WTC11 (cell line): ENCODE results near the gene NRDC. TPM values are rescaled to one million over a fixed set of nuclear protein-coding genes. Genes with fewer than 3 reads are reported as not detected.

Experiments
- ATAC-seq: fragments of 200-7000 bp; cut with Tn5 transposase; 2 replicates; pipeline ENCODE4 v1.10.0; 2021; ENCODE audit warnings: mild to moderate bottlenecking, moderate library complexity
- CTCF ChIA-PET: fragments of 300-600 bp; sonication (Branson Sonifier 250); formaldehyde crosslinking; loops from one replicate; lab custom pipeline; 2021; ENCODE audit warnings: antibody characterized with exemption; lab: Charles Lee
- POLR2A ChIA-PET: fragments of 350-600 bp; sonication (Branson Sonifier 250); formaldehyde crosslinking; loops from one replicate; lab custom pipeline; 2021; ENCODE audit warnings: antibody characterized with exemption; lab: Charles Lee
- DNase-seq: peaks from one replicate; pipeline ENCODE4 v3.0.0; 2021; ENCODE audit warnings: low spot score
- H3K27ac Mint-ChIP-seq: 2 replicates; pipeline ENCODE4 v1.8.0; 2021; ENCODE audit warnings: mixed read lengths
- H3K27me3 Mint-ChIP-seq: 2 replicates; pipeline ENCODE4 v1.8.0; 2021; ENCODE audit warnings: low read depth, mild to moderate bottlenecking, moderate library complexity, mixed read lengths
- H3K36me3 Mint-ChIP-seq: 2 replicates; pipeline ENCODE4 v1.8.0; 2021; ENCODE audit warnings: mixed read lengths
- H3K4me1 Mint-ChIP-seq: 2 replicates; pipeline ENCODE4 v1.8.0; 2022; ENCODE audit warnings: mixed read lengths
- H3K4me3 Mint-ChIP-seq: 2 replicates; pipeline ENCODE4 v1.8.0; 2021; ENCODE audit warnings: mild to moderate bottlenecking, moderate library complexity, mixed read lengths
- H3K9me3 Mint-ChIP-seq: 2 replicates; pipeline ENCODE4 v1.8.0; 2021; ENCODE audit warnings: mixed read lengths
- ATF1 ChIP-seq: sonication (generic); formaldehyde crosslinking; IDR thresholded peaks from 2 replicates; pipeline ENCODE4 v1.8.1; 2023; ENCODE audit warnings: mild to moderate bottlenecking, moderate library complexity, missing genetic modification reagents
- CREM ChIP-seq: sonication (generic); formaldehyde crosslinking; IDR thresholded peaks from 2 replicates; pipeline ENCODE4 v1.8.1; 2022; ENCODE audit warnings: mild to moderate bottlenecking, missing genetic modification reagents, moderate library complexity
- IRF2 ChIP-seq: sonication (generic); formaldehyde crosslinking; IDR thresholded peaks from 2 replicates; pipeline ENCODE4 v1.8.0; 2022; ENCODE audit warnings: low read depth, missing genetic modification reagents, borderline replicate concordance
- OVOL2 ChIP-seq: fragments of 250-450 bp; sonication (Bioruptor Pico); IDR thresholded peaks from 2 replicates; pipeline ENCODE4 v1.9.0; 2021; ENCODE audit warnings: mild to moderate bottlenecking, borderline replicate concordance
- ZNF423 ChIP-seq: fragments of 250-450 bp; sonication (Bioruptor Pico); IDR thresholded peaks from 2 replicates; pipeline ENCODE4 v2.1.2; 2022; ENCODE audit warnings: mild to moderate bottlenecking, moderate library complexity
- total RNA-seq: library from RNA; stranded (reverse); gene quantifications from 3 replicates; pipeline ENCODE4 v1.2.3, GENCODE V29; 2021
- TF ChIP-seq, protein P1 (sequence below): sonication (generic); formaldehyde crosslinking; IDR thresholded peaks from 2 replicates; pipeline ENCODE4 v1.8.1; 2023; ENCODE audit warnings: mild to moderate bottlenecking, missing genetic modification reagents, borderline replicate concordance
- TF ChIP-seq, protein P2 (sequence below): sonication (generic); formaldehyde crosslinking; IDR thresholded peaks from 2 replicates; pipeline ENCODE4 v1.8.1; 2022; ENCODE audit warnings: mild to moderate bottlenecking, moderate library complexity, missing genetic modification reagents
- TF ChIP-seq, protein P3 (sequence below): sonication (generic); formaldehyde crosslinking; IDR thresholded peaks from 2 replicates; pipeline ENCODE4 v1.8.1; 2023; ENCODE audit warnings: mild to moderate bottlenecking, moderate library complexity, missing genetic modification reagents
- TF ChIP-seq, protein P4 (sequence below): sonication (generic); formaldehyde crosslinking; IDR thresholded peaks from 2 replicates; pipeline ENCODE4 v1.8.0; 2022; ENCODE audit warnings: mild to moderate bottlenecking, missing genetic modification reagents
- TF ChIP-seq, protein P5 (sequence below): sonication (generic); formaldehyde crosslinking; IDR thresholded peaks from 2 replicates; pipeline ENCODE4 v1.8.0; 2023; ENCODE audit warnings: missing genetic modification reagents, mild to moderate bottlenecking, borderline replicate concordance
- TF ChIP-seq, protein P6 (sequence below): sonication (generic); formaldehyde crosslinking; IDR thresholded peaks from 2 replicates; pipeline ENCODE4 v1.8.0; 2022; ENCODE audit warnings: missing genetic modification reagents

Gene NRDC
- total RNA-seq, 1 experiment from 2014 or later = 201 TPM

DNA sequence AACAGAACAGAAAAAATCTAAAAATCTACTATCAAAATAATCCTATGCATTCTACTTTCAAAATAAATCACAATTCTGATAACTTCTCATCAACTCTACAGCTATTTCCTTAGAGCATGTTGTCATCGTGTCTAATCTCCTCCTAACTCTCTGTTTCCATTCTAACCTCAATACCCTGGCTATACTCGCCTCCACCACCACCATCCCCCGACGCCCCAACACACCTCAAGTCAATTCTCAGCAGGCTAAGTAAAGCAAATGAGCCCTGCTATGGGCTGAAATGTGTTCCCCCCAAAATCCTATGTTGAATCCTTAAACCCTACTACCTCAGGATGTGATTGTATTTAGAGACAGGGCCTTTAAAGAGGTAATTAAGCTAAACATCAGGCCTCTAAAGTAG is 34.6 kb downstream of the NRDC start (continued):
- TF ChIP-seq, protein P1, sequence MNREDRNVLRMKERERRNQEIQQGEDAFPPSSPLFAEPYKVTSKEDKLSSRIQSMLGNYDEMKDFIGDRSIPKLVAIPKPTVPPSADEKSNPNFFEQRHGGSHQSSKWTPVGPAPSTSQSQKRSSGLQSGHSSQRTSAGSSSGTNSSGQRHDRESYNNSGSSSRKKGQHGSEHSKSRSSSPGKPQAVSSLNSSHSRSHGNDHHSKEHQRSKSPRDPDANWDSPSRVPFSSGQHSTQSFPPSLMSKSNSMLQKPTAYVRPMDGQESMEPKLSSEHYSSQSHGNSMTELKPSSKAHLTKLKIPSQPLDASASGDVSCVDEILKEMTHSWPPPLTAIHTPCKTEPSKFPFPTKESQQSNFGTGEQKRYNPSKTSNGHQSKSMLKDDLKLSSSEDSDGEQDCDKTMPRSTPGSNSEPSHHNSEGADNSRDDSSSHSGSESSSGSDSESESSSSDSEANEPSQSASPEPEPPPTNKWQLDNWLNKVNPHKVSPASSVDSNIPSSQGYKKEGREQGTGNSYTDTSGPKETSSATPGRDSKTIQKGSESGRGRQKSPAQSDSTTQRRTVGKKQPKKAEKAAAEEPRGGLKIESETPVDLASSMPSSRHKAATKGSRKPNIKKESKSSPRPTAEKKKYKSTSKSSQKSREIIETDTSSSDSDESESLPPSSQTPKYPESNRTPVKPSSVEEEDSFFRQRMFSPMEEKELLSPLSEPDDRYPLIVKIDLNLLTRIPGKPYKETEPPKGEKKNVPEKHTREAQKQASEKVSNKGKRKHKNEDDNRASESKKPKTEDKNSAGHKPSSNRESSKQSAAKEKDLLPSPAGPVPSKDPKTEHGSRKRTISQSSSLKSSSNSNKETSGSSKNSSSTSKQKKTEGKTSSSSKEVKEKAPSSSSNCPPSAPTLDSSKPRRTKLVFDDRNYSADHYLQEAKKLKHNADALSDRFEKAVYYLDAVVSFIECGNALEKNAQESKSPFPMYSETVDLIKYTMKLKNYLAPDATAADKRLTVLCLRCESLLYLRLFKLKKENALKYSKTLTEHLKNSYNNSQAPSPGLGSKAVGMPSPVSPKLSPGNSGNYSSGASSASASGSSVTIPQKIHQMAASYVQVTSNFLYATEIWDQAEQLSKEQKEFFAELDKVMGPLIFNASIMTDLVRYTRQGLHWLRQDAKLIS = no peak
- TF ChIP-seq ZNF423 (CRISPR knock-in tag) (no peak), OVOL2 (no peak)
- TF ChIP-seq, all 79 proteins: peak for 0

DNA sequence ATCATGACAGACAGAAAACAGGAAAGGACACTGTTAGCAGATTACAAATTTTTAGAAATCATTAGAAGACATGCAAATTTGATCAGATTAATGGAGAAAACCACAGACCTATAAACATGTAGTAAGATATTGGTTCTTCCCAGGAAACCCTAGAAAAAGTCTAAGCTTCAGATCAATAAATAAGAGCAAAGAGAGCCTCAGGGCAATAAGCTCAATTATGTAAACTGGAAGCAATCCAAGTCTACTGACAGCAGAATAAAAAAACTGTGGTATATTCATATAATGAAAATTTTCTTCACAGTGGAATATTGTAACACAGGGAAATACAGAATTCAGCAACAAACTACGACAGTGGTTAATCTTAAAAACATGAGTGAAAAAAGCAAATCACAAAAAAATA is 36.3 kb downstream of the NRDC start:
- no peak for DNase-seq
- POLR2A ChIA-PET = no interaction called here
- TF ChIP-seq, protein P2, sequence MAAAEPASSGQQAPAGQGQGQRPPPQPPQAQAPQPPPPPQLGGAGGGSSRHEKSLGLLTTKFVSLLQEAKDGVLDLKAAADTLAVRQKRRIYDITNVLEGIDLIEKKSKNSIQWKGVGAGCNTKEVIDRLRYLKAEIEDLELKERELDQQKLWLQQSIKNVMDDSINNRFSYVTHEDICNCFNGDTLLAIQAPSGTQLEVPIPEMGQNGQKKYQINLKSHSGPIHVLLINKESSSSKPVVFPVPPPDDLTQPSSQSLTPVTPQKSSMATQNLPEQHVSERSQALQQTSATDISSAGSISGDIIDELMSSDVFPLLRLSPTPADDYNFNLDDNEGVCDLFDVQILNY (CRISPR knock-in tag) = no peak
- TF ChIP-seq, protein P3, sequence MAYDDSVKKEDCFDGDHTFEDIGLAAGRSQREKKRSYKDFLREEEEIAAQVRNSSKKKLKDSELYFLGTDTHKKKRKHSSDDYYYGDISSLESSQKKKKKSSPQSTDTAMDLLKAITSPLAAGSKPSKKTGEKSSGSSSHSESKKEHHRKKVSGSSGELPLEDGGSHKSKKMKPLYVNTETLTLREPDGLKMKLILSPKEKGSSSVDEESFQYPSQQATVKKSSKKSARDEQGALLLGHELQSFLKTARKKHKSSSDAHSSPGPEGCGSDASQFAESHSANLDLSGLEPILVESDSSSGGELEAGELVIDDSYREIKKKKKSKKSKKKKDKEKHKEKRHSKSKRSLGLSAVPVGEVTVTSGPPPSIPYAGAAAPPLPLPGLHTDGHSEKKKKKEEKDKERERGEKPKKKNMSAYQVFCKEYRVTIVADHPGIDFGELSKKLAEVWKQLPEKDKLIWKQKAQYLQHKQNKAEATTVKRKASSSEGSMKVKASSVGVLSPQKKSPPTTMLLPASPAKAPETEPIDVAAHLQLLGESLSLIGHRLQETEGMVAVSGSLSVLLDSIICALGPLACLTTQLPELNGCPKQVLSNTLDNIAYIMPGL (CRISPR knock-in tag) = no peak
- TF ChIP-seq, protein P4, sequence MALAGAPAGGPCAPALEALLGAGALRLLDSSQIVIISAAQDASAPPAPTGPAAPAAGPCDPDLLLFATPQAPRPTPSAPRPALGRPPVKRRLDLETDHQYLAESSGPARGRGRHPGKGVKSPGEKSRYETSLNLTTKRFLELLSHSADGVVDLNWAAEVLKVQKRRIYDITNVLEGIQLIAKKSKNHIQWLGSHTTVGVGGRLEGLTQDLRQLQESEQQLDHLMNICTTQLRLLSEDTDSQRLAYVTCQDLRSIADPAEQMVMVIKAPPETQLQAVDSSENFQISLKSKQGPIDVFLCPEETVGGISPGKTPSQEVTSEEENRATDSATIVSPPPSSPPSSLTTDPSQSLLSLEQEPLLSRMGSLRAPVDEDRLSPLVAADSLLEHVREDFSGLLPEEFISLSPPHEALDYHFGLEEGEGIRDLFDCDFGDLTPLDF (CRISPR knock-in tag) = no peak
- TF ChIP-seq, protein P5, sequence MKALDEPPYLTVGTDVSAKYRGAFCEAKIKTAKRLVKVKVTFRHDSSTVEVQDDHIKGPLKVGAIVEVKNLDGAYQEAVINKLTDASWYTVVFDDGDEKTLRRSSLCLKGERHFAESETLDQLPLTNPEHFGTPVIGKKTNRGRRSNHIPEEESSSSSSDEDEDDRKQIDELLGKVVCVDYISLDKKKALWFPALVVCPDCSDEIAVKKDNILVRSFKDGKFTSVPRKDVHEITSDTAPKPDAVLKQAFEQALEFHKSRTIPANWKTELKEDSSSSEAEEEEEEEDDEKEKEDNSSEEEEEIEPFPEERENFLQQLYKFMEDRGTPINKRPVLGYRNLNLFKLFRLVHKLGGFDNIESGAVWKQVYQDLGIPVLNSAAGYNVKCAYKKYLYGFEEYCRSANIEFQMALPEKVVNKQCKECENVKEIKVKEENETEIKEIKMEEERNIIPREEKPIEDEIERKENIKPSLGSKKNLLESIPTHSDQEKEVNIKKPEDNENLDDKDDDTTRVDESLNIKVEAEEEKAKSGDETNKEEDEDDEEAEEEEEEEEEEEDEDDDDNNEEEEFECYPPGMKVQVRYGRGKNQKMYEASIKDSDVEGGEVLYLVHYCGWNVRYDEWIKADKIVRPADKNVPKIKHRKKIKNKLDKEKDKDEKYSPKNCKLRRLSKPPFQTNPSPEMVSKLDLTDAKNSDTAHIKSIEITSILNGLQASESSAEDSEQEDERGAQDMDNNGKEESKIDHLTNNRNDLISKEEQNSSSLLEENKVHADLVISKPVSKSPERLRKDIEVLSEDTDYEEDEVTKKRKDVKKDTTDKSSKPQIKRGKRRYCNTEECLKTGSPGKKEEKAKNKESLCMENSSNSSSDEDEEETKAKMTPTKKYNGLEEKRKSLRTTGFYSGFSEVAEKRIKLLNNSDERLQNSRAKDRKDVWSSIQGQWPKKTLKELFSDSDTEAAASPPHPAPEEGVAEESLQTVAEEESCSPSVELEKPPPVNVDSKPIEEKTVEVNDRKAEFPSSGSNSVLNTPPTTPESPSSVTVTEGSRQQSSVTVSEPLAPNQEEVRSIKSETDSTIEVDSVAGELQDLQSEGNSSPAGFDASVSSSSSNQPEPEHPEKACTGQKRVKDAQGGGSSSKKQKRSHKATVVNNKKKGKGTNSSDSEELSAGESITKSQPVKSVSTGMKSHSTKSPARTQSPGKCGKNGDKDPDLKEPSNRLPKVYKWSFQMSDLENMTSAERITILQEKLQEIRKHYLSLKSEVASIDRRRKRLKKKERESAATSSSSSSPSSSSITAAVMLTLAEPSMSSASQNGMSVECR (CRISPR knock-in tag) = no peak
- TF ChIP-seq, all 79 proteins: peak for 0
- Mint-ChIP-seq H3K27me3 (no peaks in the 10 kb centered on the region), H3K4me3 (no peak overlapping the region), H3K27ac (no peak overlapping the region), H3K36me3 (peaks cover 20% of the 10 kb centered on the region), H3K9me3 (peaks cover 6% of the 10 kb centered on the region), H3K4me1 (peaks cover 29% of the 10 kb centered on the region)
- CTCF ChIA-PET = no interaction called here
- no peak for ATAC-seq

DNA sequence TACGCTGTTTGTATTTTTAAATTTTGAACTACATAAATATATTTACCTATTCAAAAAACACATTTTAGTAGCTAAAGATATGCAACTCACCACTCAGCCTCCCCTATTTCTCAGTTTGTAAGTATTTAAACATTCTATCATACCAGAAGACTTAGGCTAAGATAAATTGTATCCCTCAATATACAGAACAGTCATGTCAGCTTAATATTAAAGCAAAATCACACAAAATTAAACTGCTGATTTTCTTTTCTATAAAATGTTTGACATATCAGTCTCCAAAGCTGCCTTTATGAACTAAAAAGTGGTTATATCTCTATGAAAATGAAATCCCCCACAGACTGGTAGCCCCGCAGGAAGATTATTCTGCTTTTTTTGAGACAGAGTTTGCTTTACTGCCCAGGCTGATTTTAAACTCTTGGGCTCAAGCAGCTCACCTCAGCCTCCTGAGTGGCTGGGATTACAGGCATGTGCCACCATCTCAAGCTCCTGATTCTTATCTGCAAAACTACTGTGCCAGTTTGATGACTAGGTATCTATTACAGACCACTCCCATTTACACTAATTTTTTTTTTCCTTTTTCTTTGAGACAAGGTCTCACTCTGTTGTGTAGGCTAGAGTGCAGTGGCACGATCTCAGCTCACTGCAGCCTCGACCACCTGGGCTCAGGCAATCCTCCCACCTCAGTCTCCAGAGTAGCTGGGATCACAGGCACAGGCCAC is 37.6 kb downstream of the NRDC start:
- H3K27me3 Mint-ChIP-seq = no peaks in the 10 kb centered on the region
- peaks cover 16% of the 10 kb centered on the region for H3K36me3 Mint-ChIP-seq
- no peak for DNase-seq
- ChIA-PET POLR2A (no interaction called here), CTCF (no interaction called here)
- no peak overlapping the region for H3K27ac Mint-ChIP-seq
- TF ChIP-seq ATF1 (no peak), IRF2 (CRISPR knock-in tag) (no peak), CREM (CRISPR knock-in tag) (no peak)
- TF ChIP-seq, protein P6, sequence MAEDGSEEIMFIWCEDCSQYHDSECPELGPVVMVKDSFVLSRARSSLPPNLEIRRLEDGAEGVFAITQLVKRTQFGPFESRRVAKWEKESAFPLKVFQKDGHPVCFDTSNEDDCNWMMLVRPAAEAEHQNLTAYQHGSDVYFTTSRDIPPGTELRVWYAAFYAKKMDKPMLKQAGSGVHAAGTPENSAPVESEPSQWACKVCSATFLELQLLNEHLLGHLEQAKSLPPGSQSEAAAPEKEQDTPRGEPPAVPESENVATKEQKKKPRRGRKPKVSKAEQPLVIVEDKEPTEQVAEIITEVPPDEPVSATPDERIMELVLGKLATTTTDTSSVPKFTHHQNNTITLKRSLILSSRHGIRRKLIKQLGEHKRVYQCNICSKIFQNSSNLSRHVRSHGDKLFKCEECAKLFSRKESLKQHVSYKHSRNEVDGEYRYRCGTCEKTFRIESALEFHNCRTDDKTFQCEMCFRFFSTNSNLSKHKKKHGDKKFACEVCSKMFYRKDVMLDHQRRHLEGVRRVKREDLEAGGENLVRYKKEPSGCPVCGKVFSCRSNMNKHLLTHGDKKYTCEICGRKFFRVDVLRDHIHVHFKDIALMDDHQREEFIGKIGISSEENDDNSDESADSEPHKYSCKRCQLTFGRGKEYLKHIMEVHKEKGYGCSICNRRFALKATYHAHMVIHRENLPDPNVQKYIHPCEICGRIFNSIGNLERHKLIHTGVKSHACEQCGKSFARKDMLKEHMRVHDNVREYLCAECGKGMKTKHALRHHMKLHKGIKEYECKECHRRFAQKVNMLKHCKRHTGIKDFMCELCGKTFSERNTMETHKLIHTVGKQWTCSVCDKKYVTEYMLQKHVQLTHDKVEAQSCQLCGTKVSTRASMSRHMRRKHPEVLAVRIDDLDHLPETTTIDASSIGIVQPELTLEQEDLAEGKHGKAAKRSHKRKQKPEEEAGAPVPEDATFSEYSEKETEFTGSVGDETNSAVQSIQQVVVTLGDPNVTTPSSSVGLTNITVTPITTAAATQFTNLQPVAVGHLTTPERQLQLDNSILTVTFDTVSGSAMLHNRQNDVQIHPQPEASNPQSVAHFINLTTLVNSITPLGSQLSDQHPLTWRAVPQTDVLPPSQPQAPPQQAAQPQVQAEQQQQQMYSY (CRISPR knock-in tag) = no peak
- no peak overlapping the region for H3K4me3 Mint-ChIP-seq
- no peaks in the 10 kb centered on the region for H3K9me3 Mint-ChIP-seq
- ATAC-seq = no peak
- peaks cover 24% of the 10 kb centered on the region for H3K4me1 Mint-ChIP-seq
